ENCODE data around the gene JUN. TPM values are rescaled to one million over a fixed set of nuclear protein-coding genes. Genes with fewer than 3 reads are reported as not detected.

JUN gene
- total and polyA plus RNA-seq, 2 donors (not counting 3 experiments of a cell fraction or from before 2014, with no cell fraction given) = 88.3 to 89.3 TPM

- intact Hi-C loops (cut with micrococcal nuclease) = no loop called here
- TF ChIP-seq POLR2AphosphoS5 (IDR thresholded peaks at IDR 0.05; ENCODE audit: insufficient read depth, low read depth, low read length) (no peak), CTCF (IDR thresholded peaks at IDR 0.05; ENCODE audit: extremely low read depth in 1 of 2, insufficient read depth in 1 of 2, low read depth in 1 of 2, low read length in 2 of 2) (no peak), EZH2 (IDR thresholded peaks at IDR 0.05; ENCODE audit: borderline replicate concordance, low read depth, low read length, severe bottlenecking) (no peak), MYC (IDR thresholded peaks at IDR 0.05; ENCODE audit: low read depth, low read length) (no peak)
- BruUV-seq (replicated peaks) = no TSS peak
- no peaks in the 10 kb centered on the region for H3K27me3 ChIP-seq (ENCODE audit: control insufficient read depth in 2 of 2, insufficient read depth in 2 of 2, low read length in 2 of 2)
- H3K79me2 ChIP-seq (ENCODE audit: control insufficient read depth, insufficient read depth, low read length) = no peaks in the 10 kb centered on the region
- DNase-seq (ENCODE audit: low read depth, low spot score) = peak; percentile 74
- no peak overlapping the region for H3K4me2 ChIP-seq (ENCODE audit: insufficient read depth, low read length)
- no peak for FAIRE-seq
- POLR2A ChIA-PET = no interaction called here
- no peaks in the 10 kb centered on the region for H4K20me1 ChIP-seq (replicated peaks; ENCODE audit: control insufficient read depth, extremely low read depth, insufficient read depth, low read length)
- no peak overlapping the region for H3K27ac ChIP-seq (ENCODE audit: insufficient read depth, low read depth, low read length)
- peaks cover 2% of the 10 kb centered on the region for H3K9me3 ChIP-seq (replicated peaks; ENCODE audit: control insufficient read depth, insufficient read depth, low read length)
- H3K4me3 ChIP-seq (replicated peaks in 1 of 3; ENCODE audit: insufficient read depth in 1 of 3, low read depth in 1 of 3, low read length in 3 of 3) = no peak overlapping the region
- H3K36me3 ChIP-seq (ENCODE audit: control insufficient read depth in 2 of 2, extremely low read depth in 1 of 2, insufficient read depth in 2 of 2, low read length in 2 of 2) = no peaks in the 10 kb centered on the region
- H3K9ac ChIP-seq (replicated peaks; ENCODE audit: extremely low read depth, insufficient read depth, low read length) = no peak overlapping the region
- CTCF ChIA-PET = interaction anchor here (0.7 to 1.5 kb wide), 2 partner anchors 24 to 181 kb away, joined by 3 to 4 read pairs; no protein-coding TSS in a partner anchor
- H3K4me1 ChIP-seq (ENCODE audit: control insufficient read depth, extremely low read depth, insufficient read depth, low read length) = peaks cover 19% of the 10 kb centered on the region
- dilution Hi-C loops (cut with MboI; ENCODE audit: extremely low pct_ligation_motif_present, low sequenced_read_pairs) = no loop called here
- no peak overlapping the region for H2AFZ ChIP-seq (ENCODE audit: low read depth, low read length)
- no peaks in the 10 kb centered on the region for H3K9me1 ChIP-seq (replicated peaks; ENCODE audit: control insufficient read depth, extremely low read depth, insufficient read depth, low read length)
Observed at GRCh38 chr1:58824753-58825389, 41.0 kb upstream of the JUN start.

GRCh38 chr1:58823481-58824010 lies 39.7 kb upstream of the JUN start:
- dilution Hi-C loops (cut with MboI; ENCODE audit: extremely low pct_ligation_motif_present, low sequenced_read_pairs) = no loop called here
- peak; percentile 81 for DNase-seq (ENCODE audit: low read depth, low spot score)

More at GRCh38 chr1:58823481-58824010, 39.7 kb upstream of the JUN start:
- H4K20me1 ChIP-seq (replicated peaks; ENCODE audit: control insufficient read depth, extremely low read depth, insufficient read depth, low read length) = no peaks in the 10 kb centered on the region
- no peaks in the 10 kb centered on the region for H3K27me3 ChIP-seq (ENCODE audit: control insufficient read depth in 2 of 2, insufficient read depth in 2 of 2, low read length in 2 of 2)
- TF ChIP-seq GATA2 (IDR thresholded peaks at IDR 0.05; ENCODE audit: insufficient read depth, insufficient read length, low read depth, low read length) = peak; percentile 32
- TF ChIP-seq MYC (IDR thresholded peaks at IDR 0.05; ENCODE audit: low read depth, low read length) = no peak
- no peak for TF ChIP-seq MAX (IDR thresholded peaks at IDR 0.05; ENCODE audit: insufficient read depth, insufficient read length)
- TF ChIP-seq EZH2 (IDR thresholded peaks at IDR 0.05; ENCODE audit: borderline replicate concordance, low read depth, low read length, severe bottlenecking) = no peak
- peak; percentile 94 for TF ChIP-seq FOS (IDR thresholded peaks at IDR 0.05; ENCODE audit: borderline replicate concordance, insufficient read depth, low read length)
- no peak for TF ChIP-seq POLR2A (IDR thresholded peaks at IDR 0.05; ENCODE audit: low read depth, low read length)
- no peak for TF ChIP-seq CTCF (IDR thresholded peaks at IDR 0.05; ENCODE audit: extremely low read depth in 1 of 2, insufficient read depth in 1 of 2, low read depth in 1 of 2, low read length in 2 of 2)
- peak; percentile 49 for TF ChIP-seq JUN (IDR thresholded peaks at IDR 0.05; ENCODE audit: borderline replicate concordance, insufficient read depth, insufficient read length, low read depth)
- TF ChIP-seq POLR2AphosphoS5 (IDR thresholded peaks at IDR 0.05; ENCODE audit: insufficient read depth, low read depth, low read length) = no peak
- ChIA-PET CTCF (interaction anchor here (1.0 to 1.5 kb wide), 2 partner anchors 25 to 60 kb away, joined by 4 read pairs; no protein-coding TSS in a partner anchor), POLR2A (no interaction called here)
- intact Hi-C loops (cut with micrococcal nuclease) = no loop called here
- H3K4me2 ChIP-seq (ENCODE audit: insufficient read depth, low read length) = no peak overlapping the region
- H2AFZ ChIP-seq (ENCODE audit: low read depth, low read length) = peak overlapping the region; percentile 32
- no peak overlapping the region for H3K4me3 ChIP-seq (replicated peaks in 1 of 3; ENCODE audit: insufficient read depth in 1 of 3, low read depth in 1 of 3, low read length in 3 of 3)
- no TSS peak for BruUV-seq (replicated peaks)
- H3K9ac ChIP-seq (replicated peaks; ENCODE audit: extremely low read depth, insufficient read depth, low read length) = no peak overlapping the region
- no peaks in the 10 kb centered on the region for H3K9me1 ChIP-seq (replicated peaks; ENCODE audit: control insufficient read depth, extremely low read depth, insufficient read depth, low read length)
- peak overlapping the region; percentile 9 for H3K27ac ChIP-seq (ENCODE audit: insufficient read depth, low read depth, low read length)
- no peaks in the 10 kb centered on the region for H3K36me3 ChIP-seq (ENCODE audit: control insufficient read depth in 2 of 2, extremely low read depth in 1 of 2, insufficient read depth in 2 of 2, low read length in 2 of 2)
- peaks cover 33% of the 10 kb centered on the region for H3K4me1 ChIP-seq (ENCODE audit: control insufficient read depth, extremely low read depth, insufficient read depth, low read length)
- FAIRE-seq = peak; percentile 82
- no peaks in the 10 kb centered on the region for H3K79me2 ChIP-seq (ENCODE audit: control insufficient read depth, insufficient read depth, low read length)
- H3K9me3 ChIP-seq (replicated peaks; ENCODE audit: control insufficient read depth, insufficient read depth, low read length) = peaks cover 2% of the 10 kb centered on the region

Data from endothelial cell of umbilical vein (primary cell).